Measurements from ENCODE around the gene MAMDC2. TPM values are rescaled to one million over a fixed set of nuclear protein-coding genes. Genes with fewer than 3 reads are reported as not detected.

The MAMDC2 gene
- total RNA-seq, 2 donors from 2014 or later = 2.3 to 7.0 TPM

- intact Hi-C loops (cut with DNase I) = no loop called here
- Histone ChIP-seq H3K27me3 (no peaks in the 10 kb centered on the region), H3K9me3 (no peaks in the 10 kb centered on the region), H3K36me3 (no peaks in the 10 kb centered on the region), H3K27ac (no peak overlapping the region), H3K4me3 (no peak overlapping the region), H3K9ac (ENCODE audit: low read depth in 2 of 2, low read length in 2 of 2) (no peak overlapping the region), H3K4me1 (no peaks in the 10 kb centered on the region)
- no peak for TF ChIP-seq CTCF (IDR thresholded peaks at IDR 0.05)
- DNase-seq = no peak
Measured at GRCh38 chr9:70127540-70128416, 84.1 kb downstream of the MAMDC2 start.

- no peak for DNase-seq
- H3K36me3 ChIP-seq = no peaks in the 10 kb centered on the region
- no peak overlapping the region for H3K9ac ChIP-seq (ENCODE audit: low read depth in 2 of 2, low read length in 2 of 2)
- intact Hi-C loops (cut with DNase I) = no loop called here
- no peak overlapping the region for H3K27ac ChIP-seq
- no peak for TF ChIP-seq CTCF (IDR thresholded peaks at IDR 0.05)
- H3K27me3 ChIP-seq = no peaks in the 10 kb centered on the region
- no peak overlapping the region for H3K4me3 ChIP-seq
- no peaks in the 10 kb centered on the region for H3K9me3 ChIP-seq
- no peaks in the 10 kb centered on the region for H3K4me1 ChIP-seq
Measured at GRCh38 chr9:70130266-70130665, 86.6 kb downstream of the MAMDC2 start.

GRCh38 chr9:70131296-70131695 lies 87.6 kb downstream of the MAMDC2 start:
- no peak overlapping the region for H3K9ac ChIP-seq (ENCODE audit: low read depth in 2 of 2, low read length in 2 of 2)
- no peak for TF ChIP-seq CTCF (IDR thresholded peaks at IDR 0.05)
- no peaks in the 10 kb centered on the region for H3K4me1 ChIP-seq
- no peaks in the 10 kb centered on the region for H3K9me3 ChIP-seq
- no peaks in the 10 kb centered on the region for H3K27me3 ChIP-seq
- H3K36me3 ChIP-seq = no peaks in the 10 kb centered on the region
- no peak overlapping the region for H3K4me3 ChIP-seq
- no peak for DNase-seq
- intact Hi-C loops (cut with DNase I) = no loop called here
- H3K27ac ChIP-seq = no peak overlapping the region

GRCh38 chr9:70133253-70134208 lies 89.9 kb downstream of the MAMDC2 start:
- H3K27me3 ChIP-seq = no peaks in the 10 kb centered on the region
- no peak for DNase-seq
- no peak overlapping the region for H3K27ac ChIP-seq
- TF ChIP-seq CTCF (IDR thresholded peaks at IDR 0.05) = no peak
- H3K9me3 ChIP-seq = no peaks in the 10 kb centered on the region
- no peak overlapping the region for H3K9ac ChIP-seq (ENCODE audit: low read depth in 2 of 2, low read length in 2 of 2)
- H3K36me3 ChIP-seq = no peaks in the 10 kb centered on the region
- no peak overlapping the region for H3K4me3 ChIP-seq
- intact Hi-C loops (cut with DNase I) = no loop called here
- H3K4me1 ChIP-seq = no peaks in the 10 kb centered on the region

- intact Hi-C loops (cut with DNase I) = no loop called here
- Histone ChIP-seq H3K27me3 (no peaks in the 10 kb centered on the region), H3K4me3 (no peak overlapping the region), H3K9ac (ENCODE audit: low read depth in 2 of 2, low read length in 2 of 2) (no peak overlapping the region), H3K27ac (no peak overlapping the region), H3K9me3 (no peaks in the 10 kb centered on the region), H3K4me1 (no peaks in the 10 kb centered on the region), H3K36me3 (no peaks in the 10 kb centered on the region)
- TF ChIP-seq CTCF (IDR thresholded peaks at IDR 0.05) = no peak
- no peak for DNase-seq
Measured at GRCh38 chr9:70134360-70134759, 90.7 kb downstream of the MAMDC2 start.

Measured in colonic mucosa (tissue), 4 donors.